ENCODE measurements around the gene KRT20. TPM values are rescaled to one million over a fixed set of nuclear protein-coding genes. Genes with fewer than 3 reads are reported as not detected.

Gene KRT20
- total and polyA plus RNA-seq, 7 donors, result 0.08 to 0.35 (median 0.21) TPM; not detected in 4

DNA sequence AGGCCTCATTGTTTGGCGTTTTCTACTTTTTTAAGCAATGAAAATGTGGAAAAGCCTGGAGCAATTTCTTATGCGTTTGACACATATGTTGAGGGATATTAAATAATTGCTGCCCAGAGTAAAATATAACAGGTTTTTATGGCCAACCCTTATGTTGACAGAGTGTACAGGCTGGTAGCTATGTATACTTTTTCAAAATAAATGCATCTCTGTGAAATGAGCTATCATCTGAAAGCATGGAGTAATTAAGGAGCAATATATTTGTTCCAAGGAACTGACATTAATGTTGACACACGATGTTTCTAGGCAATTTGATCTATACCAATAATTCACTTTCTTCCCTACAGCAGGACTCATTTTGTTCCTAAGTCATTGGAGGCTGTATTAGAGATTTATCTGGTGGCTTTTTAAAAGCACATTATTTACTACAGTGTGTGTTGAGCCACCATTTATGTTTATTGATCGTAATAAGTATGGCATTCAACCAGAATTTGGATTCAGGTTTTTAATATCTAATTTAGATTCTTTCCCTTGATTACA, 11.9 kb upstream of the KRT20 start:
- ATAC-seq, result no peak
- 68 to 75% (median 75%) methylated on average over 4 of the region's 4 CpGs for whole genome bisulfite sequencing, 3 donors
- Histone ChIP-seq H3K36me3 (ENCODE audit: insufficient read depth in 1 of 2, low read depth in 1 of 2) (no peaks in the 10 kb centered on the region), H3K27ac (no peak overlapping the region), H3K4me1 (no peaks in the 10 kb centered on the region), H3K27me3 (ENCODE audit: insufficient read depth in 3 of 3, low read length in 2 of 3) (peaks cover 0 to 20% (median 0%) of the 10 kb centered on the region in 3 donors), H3K9me3 (no peaks in the 10 kb centered on the region), H3K4me3 (no peak overlapping the region)
- intact Hi-C loops (cut with DNase I), result no loop called here
- no peak for TF ChIP-seq CTCF (IDR thresholded peaks at IDR 0.05)
- DNase-seq, result no peak

- 62 to 70% (median 63%) methylated on average over 9 of the region's 9 CpGs for WGBS, 3 donors
Observed at GRCh38 chr17:40895106-40895730, 10.2 kb upstream of the KRT20 start.

DNA sequence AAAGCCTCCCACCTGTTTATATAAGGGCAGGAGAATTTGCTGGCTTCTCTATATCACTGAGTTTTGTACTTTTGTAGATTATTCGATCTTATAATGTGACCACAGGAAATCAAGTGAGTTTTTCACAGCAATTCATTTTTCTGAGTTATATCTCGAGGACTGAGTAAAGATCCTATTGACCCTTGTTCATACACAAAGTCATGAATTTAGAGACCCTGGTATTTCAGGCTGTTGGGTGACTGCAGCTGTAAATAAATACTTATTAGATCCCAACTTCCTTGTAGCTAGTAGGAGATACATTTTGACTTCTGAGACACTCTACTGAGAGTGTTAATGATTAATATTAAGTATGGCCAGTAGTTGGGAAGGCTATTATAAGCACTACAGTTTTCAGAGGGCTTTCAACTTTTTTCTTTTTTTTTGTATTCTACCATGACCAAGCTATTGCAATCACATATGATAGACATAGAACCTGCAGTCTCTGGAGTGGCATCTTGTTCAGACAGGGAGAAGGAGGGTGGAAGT, 3.2 kb upstream of the KRT20 start:
- Histone ChIP-seq H3K36me3 (ENCODE audit: insufficient read depth in 1 of 2, low read depth in 1 of 2) (no peaks in the 10 kb centered on the region), H3K27ac (no peak overlapping the region), H3K27me3 (ENCODE audit: insufficient read depth in 3 of 3, low read length in 2 of 3) (peaks cover 0 to 27% (median 5%) of the 10 kb centered on the region in 3 donors), H3K4me3 (no peak overlapping the region), H3K4me1 (no peaks in the 10 kb centered on the region), H3K9me3 (no peaks in the 10 kb centered on the region)
- no peak for TF ChIP-seq CTCF (IDR thresholded peaks at IDR 0.05)
- intact Hi-C loops (cut with DNase I), result no loop called here
- ATAC-seq, result no peak
- 90 to 93% (median 92%) methylated on average over 2 of the region's 2 CpGs for WGBS, 3 donors
- DNase-seq, result no peak

More at GRCh38 chr17:40895106-40895730, 10.2 kb upstream of the KRT20 start:
- Histone ChIP-seq H3K36me3 (ENCODE audit: insufficient read depth in 1 of 2, low read depth in 1 of 2) (no peaks in the 10 kb centered on the region), H3K9me3 (no peaks in the 10 kb centered on the region), H3K4me3 (no peak overlapping the region), H3K27me3 (ENCODE audit: insufficient read depth in 3 of 3, low read length in 2 of 3) (peaks cover 0 to 16% (median 0%) of the 10 kb centered on the region in 3 donors), H3K27ac (no peak overlapping the region), H3K4me1 (no peaks in the 10 kb centered on the region)
- intact Hi-C loops (cut with DNase I), result no loop called here
- no peak for ATAC-seq
- no peak for TF ChIP-seq CTCF (IDR thresholded peaks at IDR 0.05)
- DNase-seq, result no peak

DNA sequence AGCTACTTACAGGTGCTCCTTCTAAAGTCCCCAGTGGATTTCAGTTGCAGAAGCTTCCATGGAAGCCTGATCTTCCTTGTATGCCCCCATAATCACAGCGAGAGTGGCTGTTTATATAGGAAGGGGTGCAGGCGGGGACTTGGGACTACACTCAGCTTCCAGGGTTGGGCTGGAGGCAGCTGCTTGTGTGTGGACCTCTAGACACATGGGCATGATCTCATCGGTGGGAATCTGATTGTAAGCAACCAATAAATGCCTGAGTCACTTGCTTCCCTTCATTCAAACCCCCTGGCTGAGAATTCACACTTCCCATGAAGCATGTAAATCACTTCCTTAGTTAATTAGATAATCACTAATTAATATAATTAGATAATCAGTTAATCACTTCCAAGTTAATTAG, 1.0 kb upstream of the KRT20 start:
- Histone ChIP-seq H3K27me3 (ENCODE audit: insufficient read depth in 3 of 3, low read length in 2 of 3) (peaks cover 0 to 20% (median 5%) of the 10 kb centered on the region in 3 donors), H3K4me1 (no peaks in the 10 kb centered on the region), H3K9me3 (no peaks in the 10 kb centered on the region), H3K4me3 (no peak overlapping the region), H3K27ac (no peak overlapping the region), H3K36me3 (ENCODE audit: insufficient read depth in 1 of 2, low read depth in 1 of 2) (no peaks in the 10 kb centered on the region)
- no peak for DNase-seq
- no peak for ATAC-seq
- intact Hi-C loops (cut with DNase I), result no loop called here
- 32 to 43% (median 38%) methylated on average over 3 of the region's 3 CpGs for WGBS, 3 donors
- no peak for TF ChIP-seq CTCF (IDR thresholded peaks at IDR 0.05)
